Esophagus muscularis mucosa (tissue), 4 donors: ENCODE results near the gene GOLGA1. TPM values are rescaled to one million over a fixed set of nuclear protein-coding genes. Genes with fewer than 3 reads are reported as not detected.

Source experiments
- DNase-seq: peaks from one replicate; pipeline ENCODE4 v3.0.0-alpha.2; 2017; ENCODE audit errors: extremely low spot score
- H3K27ac ChIP-seq, 4 donors: fragments of 200-600 bp; sonication (generic); replicated peaks in 1 of 4; 1 replicate in 3 of 4; 2 replicates in 1 of 4; pipeline ENCODE4 v1.5.1; 2016 to 2019; ENCODE audit warnings: mild to moderate bottlenecking in 1 of 4
- H3K27me3 ChIP-seq, 4 donors: fragments of 200-600 bp; sonication (generic); one replicate each; pipeline versions ENCODE4 v1.5.1 to v1.6.0; 2016 to 2019
- H3K36me3 ChIP-seq, 4 donors: fragments of 200-600 bp; sonication (generic); one replicate each; pipeline ENCODE4 v1.5.1; 2016 to 2019
- H3K4me1 ChIP-seq, 4 donors: fragments of 200-600 bp; sonication (generic); one replicate each; pipeline ENCODE4 v1.5.1; 2016 to 2019
- H3K4me3 ChIP-seq, 4 donors: fragments of 200-600 bp; sonication (generic); 1 replicate in 2 of 4; 2 replicates in 2 of 4; pipeline ENCODE4 v1.5.1; 2016 to 2019; ENCODE audit warnings: mild to moderate bottlenecking in 4 of 4, moderate library complexity in 1 of 4
- H3K9me3 ChIP-seq, 4 donors: fragments of 200-600 bp; sonication (generic); 1 replicate in 3 of 4; 2 replicates in 1 of 4; pipeline ENCODE4 v1.5.1; 2016 to 2019
- EP300 ChIP-seq: sonication (generic); formaldehyde crosslinking; IDR thresholded peaks from one replicate; pipeline ENCODE4 v1.6.1; 2017; ENCODE audit warnings: antibody characterized with exemption
- POLR2A ChIP-seq: fragments of 450-650 bp; IDR thresholded peaks from one replicate; pipeline ENCODE4 v1.6.1; 2017; ENCODE audit warnings: antibody characterized with exemption, moderate library complexity, mild to moderate bottlenecking, low read depth
- POLR2AphosphoS5 ChIP-seq, 2 donors: sonication (generic); formaldehyde crosslinking; IDR thresholded peaks; one replicate each; pipeline ENCODE4 v1.6.1; 2017; ENCODE audit warnings: antibody characterized with exemption in 2 of 2
- WGBS: methylation state at CpG from one replicate; pipeline ENCODE4 v1.1.5; 2018; 5-methylcytosine and 5-hydroxymethylcytosine counted together
- intact Hi-C: fragments of 100-400 bp; cut with DNase I; formaldehyde crosslinking; loops from one replicate; pipeline ENCODE4 v1.15.1; 2023
- total RNA-seq, 4 donors: library from RNA; depleted of rRNA; stranded (reverse); fragments of >200 nt; gene quantifications; one replicate each; pipeline versions ENCODE4 v1.1.0 to v1.2.1, GENCODE V29; 2016
- TF ChIP-seq, protein P1 (sequence below), 3 experiments: fragments of 200-600 bp in 2 of 3; fragments of 450-650 bp in 1 of 3; sonication (generic) in 2 of 3; IDR thresholded peaks; one replicate each; pipeline ENCODE4 v1.5.1; 2017 to 2019; ENCODE audit warnings: antibody characterized with exemption in 3 of 3, mild to moderate bottlenecking in 2 of 3, moderate library complexity in 1 of 3

GOLGA1 gene
- total RNA-seq, 4 donors from 2014 or later = 22.5 to 26.5 (median 24.7) TPM

GRCh38 chr9:124889006-124889405 lies 51.9 kb downstream of the GOLGA1 start:
- Histone ChIP-seq H3K27ac (no peak overlapping the region), H3K4me3 (no peak overlapping the region), H3K27me3 (no peaks in the 10 kb centered on the region), H3K36me3 (peaks cover 63 to 100% (median 96%) of the 10 kb centered on the region in 4 donors), H3K4me1 (no peaks in the 10 kb centered on the region), H3K9me3 (no peaks in the 10 kb centered on the region)
- intact Hi-C loops = no loop called here
- TF ChIP-seq POLR2A = no peak
- TF ChIP-seq, protein P1, sequence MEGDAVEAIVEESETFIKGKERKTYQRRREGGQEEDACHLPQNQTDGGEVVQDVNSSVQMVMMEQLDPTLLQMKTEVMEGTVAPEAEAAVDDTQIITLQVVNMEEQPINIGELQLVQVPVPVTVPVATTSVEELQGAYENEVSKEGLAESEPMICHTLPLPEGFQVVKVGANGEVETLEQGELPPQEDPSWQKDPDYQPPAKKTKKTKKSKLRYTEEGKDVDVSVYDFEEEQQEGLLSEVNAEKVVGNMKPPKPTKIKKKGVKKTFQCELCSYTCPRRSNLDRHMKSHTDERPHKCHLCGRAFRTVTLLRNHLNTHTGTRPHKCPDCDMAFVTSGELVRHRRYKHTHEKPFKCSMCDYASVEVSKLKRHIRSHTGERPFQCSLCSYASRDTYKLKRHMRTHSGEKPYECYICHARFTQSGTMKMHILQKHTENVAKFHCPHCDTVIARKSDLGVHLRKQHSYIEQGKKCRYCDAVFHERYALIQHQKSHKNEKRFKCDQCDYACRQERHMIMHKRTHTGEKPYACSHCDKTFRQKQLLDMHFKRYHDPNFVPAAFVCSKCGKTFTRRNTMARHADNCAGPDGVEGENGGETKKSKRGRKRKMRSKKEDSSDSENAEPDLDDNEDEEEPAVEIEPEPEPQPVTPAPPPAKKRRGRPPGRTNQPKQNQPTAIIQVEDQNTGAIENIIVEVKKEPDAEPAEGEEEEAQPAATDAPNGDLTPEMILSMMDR (IDR thresholded peaks at IDR 0.05) = no peak
- no peak for TF ChIP-seq EP300
- no peak for TF ChIP-seq POLR2AphosphoS5 (IDR thresholded peaks at IDR 0.05)
- 95% methylated on average over 5 of the region's 13 CpGs for WGBS
- DNase-seq = no peak

DNA sequence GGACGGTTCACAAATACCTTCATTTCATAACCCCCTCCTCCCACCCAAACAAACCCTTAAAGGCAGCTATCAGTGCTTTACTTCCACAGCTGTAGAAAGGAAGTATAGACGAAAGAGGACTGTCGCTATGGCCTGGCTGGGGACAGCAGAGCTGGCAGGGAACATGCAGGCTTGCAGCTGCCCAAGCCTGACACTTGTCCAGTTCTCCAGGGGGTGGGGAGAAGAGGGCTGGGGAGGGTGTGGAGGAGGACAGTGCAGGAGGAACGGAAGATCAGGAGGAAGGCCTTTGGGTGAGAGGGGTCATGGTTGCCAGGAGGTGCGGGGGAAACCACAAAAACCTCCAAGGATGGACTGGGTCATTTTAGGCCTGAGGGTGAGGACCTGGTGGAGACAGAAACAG lies 53.1 kb downstream of the GOLGA1 start:
- TF ChIP-seq POLR2AphosphoS5 (IDR thresholded peaks at IDR 0.05) (no peak), EP300 (no peak), POLR2A (no peak)
- TF ChIP-seq, protein P1 (IDR thresholded peaks at IDR 0.05) = no peak
- Histone ChIP-seq H3K36me3 (peaks cover 63 to 100% (median 95%) of the 10 kb centered on the region in 4 donors), H3K4me1 (no peaks in the 10 kb centered on the region), H3K27me3 (no peaks in the 10 kb centered on the region), H3K4me3 (no peak overlapping the region), H3K27ac (no peak overlapping the region), H3K9me3 (no peaks in the 10 kb centered on the region)
- 88% methylated on average over 5 of the region's 5 CpGs for WGBS
- intact Hi-C loops = no loop called here
- DNase-seq = no peak

DNA sequence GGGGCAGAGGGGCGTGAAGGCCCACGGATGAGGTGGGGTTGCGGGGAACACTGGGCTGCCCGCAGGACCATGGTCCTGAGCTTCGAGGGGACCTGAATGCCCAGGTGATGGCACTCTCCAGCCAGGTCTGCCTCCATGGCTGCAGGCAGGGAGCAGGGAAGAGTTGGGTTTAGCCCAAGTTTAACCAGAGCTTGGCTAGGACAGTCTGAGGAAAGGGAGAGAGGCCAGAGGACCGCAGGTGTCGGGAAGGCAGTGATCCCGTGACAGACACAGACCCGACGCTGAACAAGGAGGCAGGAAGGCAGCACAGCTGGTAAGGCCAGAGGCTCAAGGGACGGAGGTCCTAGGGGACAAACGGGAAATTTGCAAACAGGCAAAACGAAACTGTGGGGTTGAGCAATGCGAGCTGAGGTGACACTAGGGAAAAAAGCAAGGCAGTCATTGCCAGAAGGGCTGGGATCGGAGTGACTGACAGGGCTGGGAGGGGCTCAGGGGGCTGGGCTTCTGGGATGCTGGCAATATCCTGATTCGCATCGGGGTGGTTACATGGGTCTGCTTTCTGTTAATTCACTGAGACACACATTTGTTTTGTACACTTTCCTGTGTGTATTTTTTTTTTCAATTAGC lies 53.9 kb downstream of the GOLGA1 start:
- 88% methylated on average over 17 of the region's 17 CpGs for WGBS
- Histone ChIP-seq H3K4me1 (no peaks in the 10 kb centered on the region), H3K27me3 (no peaks in the 10 kb centered on the region), H3K4me3 (no peak overlapping the region), H3K36me3 (peaks cover 60 to 99% (median 95%) of the 10 kb centered on the region in 4 donors), H3K27ac (no peak overlapping the region), H3K9me3 (no peaks in the 10 kb centered on the region)
- TF ChIP-seq, protein P1 (IDR thresholded peaks at IDR 0.05) = no peak
- TF ChIP-seq EP300 (no peak), POLR2AphosphoS5 (IDR thresholded peaks at IDR 0.05) (no peak), POLR2A (no peak)
- intact Hi-C loops = no loop called here
- no peak for DNase-seq

DNA sequence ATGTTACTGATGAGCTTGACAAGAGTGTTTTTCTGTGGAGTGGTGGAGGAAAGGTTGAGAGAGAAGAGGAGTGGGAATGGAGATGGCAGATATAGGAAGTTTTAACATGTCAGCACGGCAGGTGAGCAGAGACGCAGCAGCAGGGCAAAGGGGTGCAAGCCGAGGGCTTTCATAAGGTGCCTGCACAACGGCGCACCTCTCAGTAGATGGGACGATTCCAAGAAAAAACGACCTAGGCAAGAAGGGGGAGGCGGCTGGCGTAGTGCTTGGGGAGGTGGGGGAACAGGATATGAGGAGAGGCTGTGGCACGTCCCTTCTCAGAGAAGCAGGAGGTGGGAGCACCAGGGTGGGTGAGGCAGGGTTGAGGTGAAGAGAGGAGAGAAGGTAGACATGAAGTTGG lies 54.4 kb downstream of the GOLGA1 start:
- Histone ChIP-seq H3K36me3 (peaks cover 65 to 99% (median 95%) of the 10 kb centered on the region in 4 donors), H3K4me1 (no peaks in the 10 kb centered on the region), H3K27me3 (no peaks in the 10 kb centered on the region), H3K4me3 (no peak overlapping the region), H3K27ac (no peak overlapping the region), H3K9me3 (no peaks in the 10 kb centered on the region)
- TF ChIP-seq POLR2A (no peak), EP300 (no peak), POLR2AphosphoS5 (IDR thresholded peaks at IDR 0.05) (no peak)
- TF ChIP-seq, protein P1 (IDR thresholded peaks at IDR 0.05) = no peak
- 86% methylated on average over 10 of the region's 10 CpGs for WGBS
- intact Hi-C loops = no loop called here
- no peak for DNase-seq

GRCh38 chr9:124885551-124885950 lies 55.3 kb downstream of the GOLGA1 start:
- DNase-seq = no peak
- intact Hi-C loops = no loop called here

More at GRCh38 chr9:124885551-124885950, 55.3 kb downstream of the GOLGA1 start:
- Histone ChIP-seq H3K9me3 (no peaks in the 10 kb centered on the region), H3K36me3 (peaks cover 66 to 99% (median 95%) of the 10 kb centered on the region in 4 donors), H3K4me1 (peaks cover 0 to under 1% (median 0%) of the 10 kb centered on the region in 4 donors), H3K4me3 (no peak overlapping the region), H3K27me3 (no peaks in the 10 kb centered on the region), H3K27ac (no peak overlapping the region)
- TF ChIP-seq EP300 (no peak), POLR2A (no peak), POLR2AphosphoS5 (IDR thresholded peaks at IDR 0.05) (no peak)
- TF ChIP-seq, protein P1 (IDR thresholded peaks at IDR 0.05) = no peak
- WGBS = 96% methylated on average over 4 of the region's 4 CpGs
